ENCODE data around the gene NRXN3. TPM values are rescaled to one million over a fixed set of nuclear protein-coding genes. Genes with fewer than 3 reads are reported as not detected.

Gene NRXN3
- total RNA-seq, 1 donor from 2014 or later, result 4.8 TPM

DNA sequence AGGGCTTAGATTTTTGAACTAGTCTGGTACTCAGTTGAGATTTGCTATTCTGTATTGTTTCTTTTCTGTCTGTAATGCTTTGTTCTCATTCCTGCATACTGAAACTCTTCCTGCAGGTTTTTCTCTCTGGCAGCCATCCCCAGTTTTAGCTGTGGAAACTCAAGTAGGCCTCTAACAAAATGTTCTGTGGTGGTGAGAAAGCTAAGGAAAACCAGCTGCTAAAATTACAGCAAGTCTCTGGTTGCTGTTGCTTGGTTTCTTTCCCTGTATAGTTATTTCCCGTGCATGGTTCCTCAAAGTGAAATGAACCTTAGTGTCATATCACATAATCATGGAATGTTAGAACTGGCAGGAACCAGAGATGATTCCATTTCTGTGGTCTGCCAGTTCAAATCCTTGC lies 442.5 kb downstream of the NRXN3 start:
- no peak for DNase-seq (ENCODE audit: extremely low read depth, low read depth, low spot score)

DNA sequence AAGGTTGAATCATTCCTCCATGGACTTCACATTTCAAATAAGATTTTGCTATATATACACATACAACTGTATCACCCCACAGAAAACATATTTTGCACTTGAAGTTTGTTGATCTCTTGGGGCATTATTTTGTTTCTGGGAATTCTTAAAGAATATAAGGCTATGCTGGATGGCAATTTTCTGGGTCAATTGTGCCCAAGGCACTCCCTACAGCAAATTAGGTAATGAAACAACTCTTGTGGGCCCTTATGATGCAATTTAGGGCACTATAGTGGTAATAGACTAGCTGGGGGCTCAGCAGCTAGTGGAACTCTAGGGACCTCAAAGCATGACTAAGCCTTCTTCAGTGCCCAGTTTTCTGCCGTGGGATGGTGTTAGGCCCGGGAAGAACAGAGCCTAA lies 444.4 kb downstream of the NRXN3 start:
- DNase-seq (ENCODE audit: extremely low read depth, low read depth, low spot score), result no peak

DNA sequence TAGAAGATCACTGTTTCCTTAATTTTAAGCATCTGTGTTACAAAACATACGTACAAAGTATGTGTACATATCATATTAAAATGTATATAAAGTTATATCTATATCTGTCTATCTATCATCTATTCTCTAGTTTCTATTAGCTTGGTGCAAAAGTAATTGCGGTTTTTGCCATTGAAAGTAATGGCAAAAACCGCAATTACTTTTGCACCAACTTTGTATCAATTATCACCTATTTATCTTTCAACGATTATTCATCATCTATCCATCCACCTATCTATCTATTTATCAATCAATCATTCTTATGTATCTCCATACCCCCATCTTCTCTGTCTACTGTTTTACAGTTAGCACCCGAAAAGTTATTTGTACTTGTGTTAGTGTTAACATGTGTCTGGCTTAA lies 447.6 kb downstream of the NRXN3 start:
- DNase-seq (ENCODE audit: extremely low read depth, low read depth, low spot score), result no peak

DNA sequence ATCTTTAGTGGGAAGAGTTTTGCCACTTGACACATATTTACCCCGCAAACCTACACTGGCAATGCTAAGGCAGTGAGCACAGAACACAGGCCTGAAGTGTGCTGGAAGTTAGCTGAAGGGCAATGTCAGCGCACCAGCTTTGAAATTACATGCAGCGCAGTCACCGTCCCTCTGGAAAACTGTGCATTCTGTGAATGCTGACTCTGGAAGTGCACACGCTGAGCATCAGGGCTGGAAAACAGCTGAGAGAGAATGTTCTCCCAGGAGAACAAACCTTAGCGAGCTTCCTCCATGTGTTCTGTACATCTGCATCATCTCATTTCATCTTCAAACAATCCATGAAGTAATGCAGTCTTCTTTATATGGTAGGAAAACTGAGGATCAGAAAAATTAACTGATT lies 448.2 kb downstream of the NRXN3 start:
- no peak for DNase-seq (ENCODE audit: extremely low read depth, low read depth, low spot score)

DNA sequence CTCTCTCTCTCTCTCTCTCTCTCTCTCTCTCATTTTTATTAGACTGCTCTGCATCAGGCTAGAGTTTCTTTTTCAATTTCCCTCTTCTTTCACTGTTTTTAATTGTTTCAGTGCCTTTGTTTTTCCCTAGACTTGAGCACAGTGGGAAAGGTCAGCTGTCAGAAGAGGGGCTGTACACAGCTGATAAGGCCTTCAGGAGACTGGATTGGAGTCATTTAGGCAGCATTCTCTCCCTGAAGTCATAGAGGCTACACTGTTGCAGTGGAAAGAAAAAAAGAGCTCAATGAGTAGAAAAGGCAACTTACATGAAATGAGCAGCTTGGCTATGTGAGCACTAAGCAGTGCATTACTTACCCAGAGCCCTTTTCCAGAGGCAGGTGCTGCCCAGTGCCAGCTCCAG lies 456.9 kb downstream of the NRXN3 start:
- DNase-seq (ENCODE audit: extremely low read depth, low read depth, low spot score), result no peak

DNA sequence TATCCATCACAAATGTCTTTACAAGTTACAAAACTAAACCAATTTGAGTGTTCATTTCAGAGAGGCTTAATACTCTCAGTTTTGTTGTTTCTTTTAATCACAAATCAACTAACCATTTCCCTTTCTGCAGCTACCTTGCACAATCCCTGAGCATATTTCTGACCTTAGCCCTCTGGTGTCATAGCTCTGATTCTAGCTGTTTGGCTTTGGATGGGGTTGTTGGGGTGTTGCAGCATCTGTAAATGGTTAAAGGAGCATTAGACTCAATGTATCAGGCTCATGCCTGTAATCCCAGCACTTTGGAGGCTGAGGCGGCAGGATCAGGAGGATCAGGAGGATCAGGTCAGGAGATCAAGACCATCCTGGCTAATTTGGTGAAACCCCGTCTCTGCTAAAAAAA lies 461.4 kb downstream of the NRXN3 start:
- DNase-seq (ENCODE audit: extremely low read depth, low read depth, low spot score), result no peak

DNA sequence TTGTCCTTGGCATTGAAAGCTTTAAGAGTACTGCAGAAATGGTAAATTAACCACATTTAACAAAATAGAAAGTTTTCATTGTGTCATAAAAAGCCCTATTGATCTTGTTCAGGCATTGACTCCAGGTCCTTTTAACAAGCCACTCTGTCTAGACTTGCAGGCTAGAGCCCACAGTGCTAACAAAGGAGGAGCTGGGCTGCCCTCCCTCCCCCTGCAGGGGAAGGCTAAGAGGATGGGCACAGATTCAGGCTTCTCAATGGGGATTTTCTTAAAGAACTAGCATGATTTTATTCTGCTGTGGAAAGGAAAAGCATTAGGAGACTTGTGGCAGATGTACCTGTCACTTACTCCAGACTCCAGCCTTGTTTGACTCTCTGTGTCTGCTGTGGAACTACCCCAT lies 463.6 kb downstream of the NRXN3 start:
- DNase-seq (ENCODE audit: extremely low read depth, low read depth, low spot score), result no peak

DNA sequence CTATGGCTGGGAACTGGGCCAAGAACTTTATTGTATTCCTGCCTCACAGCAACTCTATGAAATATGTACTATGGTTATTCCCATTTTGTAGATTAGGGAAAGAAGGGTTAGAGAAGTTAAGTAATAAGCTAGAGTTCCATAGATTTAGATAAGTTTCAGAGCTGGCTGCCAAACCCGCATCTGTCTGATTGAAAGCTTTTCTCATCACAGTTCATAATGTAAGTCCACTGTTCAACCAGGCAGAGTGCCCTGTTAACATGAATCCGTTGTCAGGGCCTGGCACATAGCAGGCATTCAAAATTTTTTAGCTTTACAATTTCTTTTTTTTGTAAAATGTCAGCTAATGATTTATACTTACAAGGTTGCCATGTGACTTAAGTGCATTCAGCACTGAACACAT lies 467.3 kb downstream of the NRXN3 start:
- DNase-seq (ENCODE audit: extremely low read depth, low read depth, low spot score), result no peak

DNA sequence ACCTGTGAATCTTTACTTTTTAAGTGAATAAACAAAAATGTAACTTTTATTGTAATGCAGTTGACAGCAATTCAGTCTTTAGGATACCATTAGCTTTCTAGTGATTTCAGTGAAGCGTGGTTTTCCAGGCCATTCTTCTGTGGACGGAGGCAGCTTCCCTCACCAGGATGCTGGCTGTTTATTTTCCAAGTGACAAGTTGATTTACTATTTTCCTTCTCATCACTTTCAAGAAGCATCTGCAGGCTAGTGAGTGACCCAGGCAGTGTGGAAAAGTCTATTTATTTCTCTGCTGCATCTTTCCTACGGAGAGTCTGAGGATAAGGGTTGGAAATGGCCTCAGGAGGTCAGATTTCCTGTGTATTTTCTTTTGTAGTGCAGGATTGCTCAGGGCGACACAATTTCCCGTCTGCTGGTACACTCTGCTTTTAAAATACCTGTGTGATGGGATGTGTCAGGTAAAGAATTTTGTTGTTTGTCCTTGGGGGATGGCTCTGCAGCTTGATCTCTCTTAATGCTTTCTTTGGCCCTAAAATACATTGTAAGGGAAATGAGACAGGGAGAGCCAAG lies 467.8 kb downstream of the NRXN3 start:
- no peak for DNase-seq (ENCODE audit: extremely low read depth, low read depth, low spot score)

DNA sequence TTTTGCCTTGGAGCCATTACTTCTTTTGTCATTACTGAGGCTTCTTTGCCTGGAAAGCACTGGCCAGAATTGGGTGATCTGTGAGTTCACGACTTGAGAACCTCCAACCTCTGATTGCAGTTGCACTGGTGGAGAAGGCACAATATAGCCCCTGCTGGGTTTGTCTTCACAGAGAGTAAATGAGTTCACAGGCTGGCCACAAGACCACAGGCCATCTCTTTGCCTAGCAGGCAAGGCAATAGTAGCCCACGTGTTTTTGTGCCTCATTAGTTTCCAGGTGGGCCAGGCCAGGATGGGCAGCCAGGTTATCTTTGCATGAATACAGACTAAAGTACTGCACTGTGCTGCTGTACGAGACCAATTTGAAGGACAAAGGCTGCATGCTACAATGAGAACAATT lies 468.8 kb downstream of the NRXN3 start:
- no peak for DNase-seq (ENCODE audit: extremely low read depth, low read depth, low spot score)

DNA sequence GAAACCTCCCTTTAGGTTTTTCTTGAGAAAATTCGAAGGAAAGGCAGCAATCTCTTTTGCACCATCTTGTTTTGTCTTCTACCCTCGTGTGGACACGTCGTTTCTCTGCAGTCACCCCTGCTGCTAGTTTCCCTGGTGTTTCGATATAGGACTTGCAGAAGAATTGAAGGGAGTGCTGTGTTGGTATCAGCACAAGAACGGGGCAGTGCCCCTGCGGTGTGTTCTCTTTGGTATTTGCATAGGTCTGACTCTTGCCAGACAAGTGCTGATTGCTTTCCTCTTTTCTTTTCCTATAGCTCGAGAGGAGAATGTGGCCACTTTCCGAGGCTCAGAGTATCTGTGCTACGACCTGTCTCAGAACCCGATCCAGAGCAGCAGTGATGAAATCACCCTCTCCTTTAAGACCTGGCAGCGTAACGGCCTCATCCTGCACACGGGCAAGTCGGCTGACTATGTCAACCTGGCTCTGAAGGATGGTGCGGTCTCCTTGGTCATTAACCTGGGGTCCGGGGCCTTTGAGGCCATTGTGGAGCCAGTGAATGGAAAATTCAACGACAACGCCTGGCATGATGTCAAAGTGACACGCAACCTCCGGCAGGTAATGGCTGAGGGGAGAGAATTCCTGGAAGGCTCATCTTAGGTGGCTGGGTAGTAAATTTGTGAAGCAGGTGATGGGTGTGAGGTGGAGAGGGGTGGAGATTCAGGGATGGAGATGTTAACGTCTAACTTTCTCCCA lies 474.8 kb downstream of the NRXN3 start:
- no peak for DNase-seq (ENCODE audit: extremely low read depth, low read depth, low spot score)

DNA sequence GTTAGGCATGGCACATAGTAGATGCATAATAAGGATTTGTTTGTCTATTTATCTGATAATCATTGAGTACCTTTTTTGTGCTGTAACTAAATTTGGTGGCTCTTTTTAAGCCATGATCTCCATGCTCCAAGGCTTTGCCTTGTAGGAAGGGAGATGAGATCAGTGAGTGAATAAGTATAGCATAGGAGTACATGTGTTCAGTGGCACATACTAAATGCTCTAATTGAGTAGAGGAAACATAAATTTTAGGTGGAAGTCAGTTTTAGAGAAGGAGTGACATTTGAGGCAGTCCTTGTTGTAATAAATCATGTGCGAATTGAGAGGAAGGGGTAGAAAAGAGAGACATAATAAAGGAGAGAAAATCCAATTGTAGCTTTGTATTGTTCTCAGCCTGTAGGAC lies 482.6 kb downstream of the NRXN3 start:
- no peak for DNase-seq (ENCODE audit: extremely low read depth, low read depth, low spot score)

DNA sequence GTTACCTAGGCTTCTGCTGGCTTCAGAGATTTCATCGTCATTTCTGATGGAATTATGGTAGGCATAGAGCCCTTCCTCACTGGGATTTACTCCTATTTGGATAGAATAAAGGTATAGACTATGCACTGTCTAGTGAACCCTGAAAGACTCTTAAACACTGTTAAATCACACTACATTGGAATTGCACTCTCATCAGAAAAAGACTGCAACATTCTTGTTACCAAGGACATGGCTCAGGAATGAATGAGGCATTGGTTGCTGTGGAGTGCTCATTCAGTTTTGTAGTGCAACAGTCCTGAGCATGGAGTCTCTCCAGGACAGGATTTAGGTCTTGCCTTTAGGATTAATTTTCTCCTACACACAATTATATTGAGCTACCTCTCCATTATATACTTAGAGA lies 483.0 kb downstream of the NRXN3 start:
- DNase-seq (ENCODE audit: extremely low read depth, low read depth, low spot score), result no peak

DNA sequence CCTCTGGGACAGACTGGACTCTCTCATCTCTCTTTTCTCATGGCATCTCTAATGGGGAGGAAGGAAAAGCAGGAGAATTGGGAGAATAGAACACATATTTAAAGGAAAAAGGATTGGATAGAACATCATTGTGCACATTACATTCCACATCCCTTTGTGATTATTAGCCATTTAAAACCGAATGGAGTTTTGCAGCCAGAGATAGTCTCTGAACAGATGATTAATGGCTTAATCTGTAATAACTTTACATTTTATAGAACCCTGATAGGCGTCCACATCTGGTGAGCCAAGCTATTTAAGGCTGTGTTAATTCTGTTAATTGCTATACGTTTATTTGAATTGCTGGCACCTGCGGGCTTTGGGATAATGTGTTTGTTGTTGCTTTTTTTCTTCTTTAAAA lies 487.3 kb downstream of the NRXN3 start:
- DNase-seq (ENCODE audit: extremely low read depth, low read depth, low spot score), result no peak

DNA sequence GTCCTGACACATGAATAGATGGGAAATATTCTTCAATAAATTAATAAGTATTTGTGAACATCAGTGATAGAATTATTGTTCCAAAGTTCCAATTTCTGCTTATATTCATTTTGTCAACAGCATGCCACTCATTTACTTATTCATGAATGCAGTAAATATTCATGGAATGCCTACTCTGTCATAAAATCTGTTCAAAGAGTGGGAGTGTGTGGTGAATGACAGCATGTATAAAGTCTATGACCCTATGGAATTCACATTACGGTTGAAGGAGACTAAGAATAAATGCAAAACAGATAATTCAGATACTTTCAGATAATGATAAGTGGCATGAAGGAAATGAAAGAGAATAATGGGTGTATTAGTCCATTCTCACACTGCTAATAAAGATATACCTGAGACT lies 494.7 kb downstream of the NRXN3 start:
- no peak for DNase-seq (ENCODE audit: extremely low read depth, low read depth, low spot score)

DNA sequence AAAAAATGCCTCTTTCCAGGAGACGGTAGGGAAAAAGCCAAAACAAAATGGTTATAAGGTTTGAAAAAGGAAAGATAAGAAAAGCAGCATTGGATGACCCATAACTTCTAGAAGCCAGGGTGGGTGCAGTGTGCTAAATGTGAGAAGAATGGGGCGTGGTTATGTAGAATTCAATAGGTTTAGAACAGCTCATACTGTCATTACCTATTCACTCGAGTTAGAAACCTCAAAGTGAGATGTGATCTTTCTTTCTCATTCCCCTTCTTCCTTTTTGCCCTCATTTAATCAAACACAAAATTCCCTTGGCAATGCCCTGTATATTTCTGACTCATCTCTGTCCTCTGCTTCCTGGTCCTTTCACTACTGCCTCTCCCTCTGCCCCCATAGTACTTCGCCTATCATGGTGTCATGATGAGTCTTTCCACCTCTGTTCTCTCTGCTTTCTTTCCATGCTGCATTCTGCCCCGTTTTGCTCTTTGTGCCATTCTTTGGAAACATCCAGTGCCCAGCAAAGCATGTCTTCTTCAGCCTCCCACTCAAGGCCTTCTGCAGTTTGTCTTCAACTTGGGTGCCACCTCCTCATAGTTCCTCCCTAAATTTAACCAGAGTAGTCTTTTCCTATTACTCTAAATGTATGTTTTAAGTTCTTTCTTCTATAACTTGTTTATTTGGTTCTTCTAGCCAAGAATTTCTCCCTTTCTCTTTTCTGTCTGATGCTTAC lies 496.3 kb downstream of the NRXN3 start:
- DNase-seq (ENCODE audit: extremely low read depth, low read depth, low spot score), result no peak

DNA sequence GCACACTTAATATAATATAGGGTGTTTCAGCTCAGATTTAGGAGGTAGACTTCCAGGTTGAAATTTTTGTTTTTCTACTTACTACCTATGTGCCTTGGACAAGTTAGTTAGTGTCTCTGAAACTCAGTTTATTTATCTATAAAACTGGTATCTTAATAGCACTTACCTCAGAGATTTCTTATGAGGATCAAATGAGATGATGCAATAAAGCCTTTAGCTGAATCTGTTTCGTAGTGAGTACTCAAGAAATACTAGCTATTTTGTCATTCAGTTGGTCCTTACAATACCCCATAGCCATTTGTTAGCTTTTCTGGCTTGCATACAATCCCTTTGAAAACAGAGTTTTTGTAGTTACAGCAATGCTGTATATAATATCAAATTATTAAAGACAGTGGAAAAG lies 497.0 kb downstream of the NRXN3 start:
- no peak for DNase-seq (ENCODE audit: extremely low read depth, low read depth, low spot score)

DNA sequence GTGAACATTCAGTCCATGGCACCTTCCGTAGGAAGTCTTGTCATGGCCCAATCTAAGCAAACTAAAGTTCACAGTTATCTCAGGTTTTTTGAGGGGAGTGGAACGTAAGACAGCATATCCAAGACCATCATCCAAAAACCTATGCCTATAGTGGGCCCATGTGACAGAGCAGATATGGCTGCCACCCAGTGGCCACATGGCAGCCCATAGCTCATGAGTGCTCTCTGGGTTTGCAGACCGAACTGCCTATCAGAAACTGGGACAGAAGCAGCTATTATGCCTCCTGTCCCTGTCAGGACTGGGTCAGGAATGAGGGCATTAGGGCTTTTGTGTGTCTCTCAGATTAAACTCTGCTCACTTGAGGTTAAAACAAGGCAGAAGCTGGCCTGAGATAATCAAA lies 503.7 kb downstream of the NRXN3 start:
- DNase-seq (ENCODE audit: extremely low read depth, low read depth, low spot score), result no peak

DNA sequence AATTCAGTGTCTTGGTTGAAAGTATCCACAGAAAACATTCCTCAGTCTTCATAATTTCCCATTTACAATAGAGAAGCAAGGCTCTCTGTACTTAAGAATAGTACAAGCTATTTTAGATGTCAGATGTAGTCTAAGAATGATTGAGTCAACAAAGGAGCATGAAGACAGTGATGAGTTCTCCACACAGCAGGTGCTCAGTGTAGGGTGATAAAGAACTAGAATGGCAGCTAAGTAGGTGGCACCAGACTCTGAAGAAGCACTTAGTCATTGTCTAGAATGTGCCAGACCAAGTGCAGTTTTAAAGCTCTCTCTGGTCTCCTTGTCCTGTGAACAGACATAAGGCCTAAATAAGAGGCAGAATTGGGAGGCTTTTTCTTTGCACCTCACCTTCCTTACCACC lies 504.6 kb downstream of the NRXN3 start:
- DNase-seq (ENCODE audit: extremely low read depth, low read depth, low spot score), result no peak

DNA sequence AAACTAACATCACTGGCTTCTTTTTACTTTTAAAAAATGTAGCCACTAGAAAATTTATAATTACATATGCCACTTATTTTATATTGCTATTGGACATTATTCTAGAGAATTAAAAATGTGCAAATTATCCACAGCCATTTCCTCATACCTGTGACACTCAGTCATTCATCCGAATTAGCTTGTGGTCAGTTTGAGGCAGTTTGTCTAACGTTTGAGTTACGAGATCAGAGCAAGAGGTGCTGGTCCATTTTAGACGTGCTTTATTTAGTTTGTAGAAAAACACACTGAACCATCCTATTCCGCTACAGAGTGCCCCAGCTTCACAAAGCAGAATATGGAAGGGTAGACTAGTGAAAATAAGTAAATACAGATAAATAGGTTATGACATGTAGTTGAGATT lies 513.0 kb downstream of the NRXN3 start:
- no peak for DNase-seq (ENCODE audit: extremely low read depth, low read depth, low spot score)

DNA sequence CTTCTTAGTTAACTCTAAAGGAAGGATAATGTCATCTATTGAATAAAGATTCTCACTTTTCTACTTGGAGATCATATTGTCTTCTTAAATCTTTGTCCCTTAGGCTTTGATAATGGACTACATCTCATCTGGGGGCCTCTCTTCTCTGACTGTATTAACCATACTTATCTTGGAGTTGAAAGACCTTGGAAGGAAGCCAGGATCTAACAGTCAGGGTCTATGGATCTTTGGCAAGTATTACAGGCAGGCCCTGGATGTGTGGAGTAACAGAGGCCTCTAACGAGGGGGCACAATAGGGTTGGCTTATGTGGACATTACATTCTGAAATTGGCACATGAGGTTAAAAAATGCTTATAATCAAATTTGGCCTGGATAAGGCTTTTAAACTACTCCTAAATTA lies 513.8 kb downstream of the NRXN3 start:
- DNase-seq (ENCODE audit: extremely low read depth, low read depth, low spot score), result no peak

DNA sequence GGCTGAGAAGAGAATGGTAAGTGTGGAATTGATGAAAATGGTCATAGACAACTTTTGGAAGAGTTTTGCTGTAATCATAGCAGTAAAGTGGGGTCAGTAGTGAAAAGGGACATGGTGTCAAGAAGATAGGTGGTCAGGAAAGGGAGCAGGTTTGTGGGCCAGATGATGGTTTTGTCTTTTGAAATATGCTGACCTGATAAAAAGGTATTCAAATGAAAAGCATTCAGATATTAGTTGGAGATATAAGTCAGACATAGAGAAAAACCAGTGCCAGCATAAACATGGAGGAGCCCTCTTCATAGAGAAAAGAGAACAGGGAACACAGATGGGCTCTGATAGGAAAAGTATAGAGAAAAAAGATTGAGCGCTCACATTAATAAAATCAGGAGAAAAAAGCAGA lies 518.3 kb downstream of the NRXN3 start:
- no peak for DNase-seq (ENCODE audit: extremely low read depth, low read depth, low spot score)

Measured in glomerular endothelial cell (primary cell).